GM12891 (cell line): ENCODE measurements around the gene NDUFS5.

Source experiments
- PAX5 ChIP-seq: IDR thresholded peaks from 2 replicates; pipeline ENCODE4 v1.6.1; 2011; ENCODE audit warnings: low read length, moderate library complexity, mild to moderate bottlenecking; ENCODE audit not compliant: insufficient read depth, severe bottlenecking
- POLR2A ChIP-seq: IDR thresholded peaks from 2 replicates; pipeline ENCODE4 v1.6.1; 2011; ENCODE audit warnings: low read depth, low read length, control low read depth
- POLR2AphosphoS5 ChIP-seq: IDR thresholded peaks from 2 replicates; pipeline ENCODE4 v1.6.1; 2011; ENCODE audit warnings: low read depth, low read length, control low read depth
- POU2F2 ChIP-seq: IDR thresholded peaks from 2 replicates; pipeline ENCODE4 v1.6.1; 2011; ENCODE audit warnings: low read depth, mild to moderate bottlenecking, control low read depth, low read length, moderate library complexity
- SPI1 ChIP-seq: IDR thresholded peaks from 2 replicates; pipeline ENCODE4 v1.6.1; 2011; ENCODE audit warnings: low read depth, low read length, control low read depth
- TAF1 ChIP-seq: IDR thresholded peaks from 2 replicates; pipeline ENCODE4 v1.6.1; 2011; ENCODE audit warnings: low read depth, low read length, control low read depth

- TF ChIP-seq POLR2A (no peak), TAF1 (no peak), POLR2AphosphoS5 (no peak), PAX5 (no peak), SPI1 (no peak), POU2F2 (no peak)
Measured at GRCh38 chr1:39021426-39021825, 4.7 kb upstream of the NDUFS5 start.
